Testis (tissue), 3 donors: ENCODE data around the gene XG. TPM values are rescaled to one million over a fixed set of nuclear protein-coding genes. Genes with fewer than 3 reads are reported as not detected.
"Not testable (repeated sequence)": the region's sequence is repeated elsewhere in the genome, so short reads cannot be mapped to it uniquely, and the experiment has no call there.

Experiments
- DNase-seq: peaks from one replicate; pipeline ENCODE4 v3.0.0-alpha.2; 2019
- H3K27ac ChIP-seq, 2 donors: fragments of 200-600 bp; sonication (generic); one replicate each; pipeline ENCODE4 v1.5.1; 2019
- H3K27me3 ChIP-seq: fragments of 200-600 bp; sonication (generic); one replicate; pipeline ENCODE4 v1.5.1; 2019
- H3K36me3 ChIP-seq: fragments of 200-600 bp; sonication (generic); one replicate; pipeline ENCODE4 v1.5.1; 2017; ENCODE audit warnings: low read depth; ENCODE audit errors: missing control alignments
- H3K4me1 ChIP-seq: fragments of 200-600 bp; sonication (generic); one replicate; pipeline ENCODE4 v1.5.1; 2019
- H3K4me3 ChIP-seq, 2 donors: fragments of 200-600 bp; sonication (generic); one replicate each; pipeline ENCODE4 v1.5.1; 2017 to 2019
- H3K9me3 ChIP-seq: fragments of 200-600 bp; sonication (generic); one replicate; pipeline ENCODE4 v1.5.1; 2017
- POLR2A ChIP-seq: fragments of 450-650 bp; IDR thresholded peaks from one replicate; pipeline ENCODE4 v1.6.1; 2017; ENCODE audit warnings: antibody characterized with exemption, mild to moderate bottlenecking, moderate library complexity
- WGBS, 2 donors: methylation state at CpG; one replicate each; pipeline ENCODE4 v1.1.5; 2018; 5-methylcytosine and 5-hydroxymethylcytosine counted together
- intact Hi-C: fragments of 100-400 bp; cut with DNase I; formaldehyde crosslinking; loops from one replicate; pipeline ENCODE4 v1.15.1; 2023; ENCODE audit warnings: low total_unique reads
- polyA plus RNA-seq: library from polyadenylated mRNA; stranded (reverse); fragments of 350-450 nt; fragmentation: Illumina TruSeq; extraction: RNeasy Lipid Tissue Mini Kit (QIAGEN cat#74804); gene quantifications from one replicate; pipeline ENCODE4 v1.2.3, GENCODE V29; 2014; ENCODE audit warnings: low read depth, low replicate concordance; ENCODE audit not compliant: insufficient read depth
- total RNA-seq, 2 donors: library from RNA; depleted of rRNA; stranded (reverse); fragments of >200 nt; gene quantifications; one replicate each; pipeline ENCODE4 v1.2.3, GENCODE V29; 2016
- TF ChIP-seq, protein P1 (sequence below), 3 experiments: fragments of 450-650 bp in 2 of 3; fragments of 200-600 bp in 1 of 3; sonication (generic) in 1 of 3; IDR thresholded peaks; one replicate each; pipeline ENCODE4 v1.5.1; 2016 to 2019; ENCODE audit warnings: antibody characterized with exemption in 3 of 3, mild to moderate bottlenecking in 2 of 3, moderate library complexity in 1 of 3

The XG gene
- total and polyA plus RNA-seq, 3 donors from 2014 or later = 0.19 to 0.88 (median 0.63) TPM

DNA sequence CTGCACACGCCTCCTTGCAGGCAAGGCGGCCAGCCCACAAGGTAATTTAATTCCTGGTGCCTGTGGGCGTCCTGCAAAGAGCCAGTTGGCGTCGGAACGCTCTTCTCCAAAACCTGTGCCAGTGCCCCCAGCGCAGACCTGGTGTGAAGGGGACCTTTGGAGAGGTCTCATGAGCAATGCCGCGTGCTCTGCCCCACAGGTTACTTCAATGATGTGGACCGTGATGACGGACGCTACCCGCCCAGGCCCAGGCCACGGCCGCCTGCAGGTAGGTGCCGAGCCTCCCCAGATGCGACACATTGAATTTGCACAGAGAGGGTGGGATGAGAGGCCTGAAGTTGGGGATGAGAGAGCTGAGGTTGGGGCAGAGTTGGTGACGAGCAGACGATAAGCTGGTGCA lies 42.5 kb downstream of the XG start:
- WGBS, 2 donors = 89 to 99% methylated on average over 5 to 9 of the region's 19 CpGs

DNA sequence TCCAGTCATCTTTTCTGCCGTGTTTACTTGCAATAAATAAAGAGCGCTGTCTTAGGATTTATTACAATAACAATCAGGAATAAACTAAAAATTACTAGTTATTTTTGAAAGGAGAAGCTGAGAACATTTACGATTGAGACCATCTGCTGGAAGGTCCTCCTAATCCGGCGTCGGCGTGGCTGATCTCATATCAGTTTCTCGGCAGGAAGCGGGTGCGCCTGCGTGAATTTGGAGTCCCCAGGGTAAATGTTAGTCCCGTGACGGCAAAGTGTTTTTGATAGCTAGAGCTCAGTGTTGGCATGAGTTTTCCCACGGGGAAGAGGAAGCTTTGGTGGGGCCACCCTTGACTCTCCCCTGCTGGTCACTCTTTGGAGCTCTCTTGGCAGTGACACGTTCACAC lies 45.0 kb downstream of the XG start:
- whole genome bisulfite sequencing, 2 donors = 58 to 81% methylated on average over 13 to 14 of the region's 15 CpGs
- H3K9me3 ChIP-seq, H3K36me3 ChIP-seq, intact Hi-C loops, H3K27me3 ChIP-seq, H3K4me1 ChIP-seq, H3K4me3 ChIP-seq, H3K27ac ChIP-seq, DNase-seq: not testable (repeated sequence)

More for the DNA sequence above, 42.5 kb downstream of the XG start:
- no peak overlapping the region for H3K27ac ChIP-seq
- no peaks in the 10 kb centered on the region for H3K9me3 ChIP-seq
- no peaks in the 10 kb centered on the region for H3K27me3 ChIP-seq
- DNase-seq = no peak
- TF ChIP-seq, protein P1, sequence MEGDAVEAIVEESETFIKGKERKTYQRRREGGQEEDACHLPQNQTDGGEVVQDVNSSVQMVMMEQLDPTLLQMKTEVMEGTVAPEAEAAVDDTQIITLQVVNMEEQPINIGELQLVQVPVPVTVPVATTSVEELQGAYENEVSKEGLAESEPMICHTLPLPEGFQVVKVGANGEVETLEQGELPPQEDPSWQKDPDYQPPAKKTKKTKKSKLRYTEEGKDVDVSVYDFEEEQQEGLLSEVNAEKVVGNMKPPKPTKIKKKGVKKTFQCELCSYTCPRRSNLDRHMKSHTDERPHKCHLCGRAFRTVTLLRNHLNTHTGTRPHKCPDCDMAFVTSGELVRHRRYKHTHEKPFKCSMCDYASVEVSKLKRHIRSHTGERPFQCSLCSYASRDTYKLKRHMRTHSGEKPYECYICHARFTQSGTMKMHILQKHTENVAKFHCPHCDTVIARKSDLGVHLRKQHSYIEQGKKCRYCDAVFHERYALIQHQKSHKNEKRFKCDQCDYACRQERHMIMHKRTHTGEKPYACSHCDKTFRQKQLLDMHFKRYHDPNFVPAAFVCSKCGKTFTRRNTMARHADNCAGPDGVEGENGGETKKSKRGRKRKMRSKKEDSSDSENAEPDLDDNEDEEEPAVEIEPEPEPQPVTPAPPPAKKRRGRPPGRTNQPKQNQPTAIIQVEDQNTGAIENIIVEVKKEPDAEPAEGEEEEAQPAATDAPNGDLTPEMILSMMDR (IDR thresholded peaks at IDR 0.05) = no peak
- no peak for TF ChIP-seq POLR2A
- H3K4me1 ChIP-seq = no peaks in the 10 kb centered on the region
- intact Hi-C loops = no loop called here
- H3K36me3 ChIP-seq = no peaks in the 10 kb centered on the region
- H3K4me3 ChIP-seq = no peak overlapping the region

DNA sequence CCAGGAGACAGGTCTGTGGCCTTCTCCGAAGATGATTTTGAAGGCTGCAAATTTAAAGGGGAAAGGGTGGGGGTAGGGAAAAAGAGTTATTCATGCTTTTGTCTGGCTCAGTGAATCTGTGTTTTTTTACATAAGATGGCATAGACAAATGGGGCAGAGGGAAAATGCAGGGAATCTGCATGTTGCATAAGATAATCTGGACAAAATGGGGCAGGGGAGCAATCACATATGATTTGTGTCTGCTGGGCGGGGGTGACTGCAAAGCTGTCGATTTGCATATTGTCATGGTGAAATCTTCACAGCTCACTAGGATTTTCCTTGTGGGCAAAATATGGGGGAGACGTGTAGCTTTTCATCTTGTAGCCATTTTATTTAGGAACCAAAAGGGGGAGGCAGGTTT lies 47.5 kb downstream of the XG start:
- Histone ChIP-seq H3K36me3 (no peaks in the 10 kb centered on the region), H3K4me3 (no peak overlapping the region), H3K9me3 (no peaks in the 10 kb centered on the region), H3K4me1 (no peaks in the 10 kb centered on the region), H3K27me3 (no peaks in the 10 kb centered on the region), H3K27ac (no peak overlapping the region)
- TF ChIP-seq, protein P1 (IDR thresholded peaks at IDR 0.05) = no peak
- no peak for TF ChIP-seq POLR2A
- intact Hi-C loops = no loop called here
- WGBS, 2 donors = 70 to 82% methylated on average over 3 to 4 of the region's 4 CpGs
- DNase-seq = no peak

DNA sequence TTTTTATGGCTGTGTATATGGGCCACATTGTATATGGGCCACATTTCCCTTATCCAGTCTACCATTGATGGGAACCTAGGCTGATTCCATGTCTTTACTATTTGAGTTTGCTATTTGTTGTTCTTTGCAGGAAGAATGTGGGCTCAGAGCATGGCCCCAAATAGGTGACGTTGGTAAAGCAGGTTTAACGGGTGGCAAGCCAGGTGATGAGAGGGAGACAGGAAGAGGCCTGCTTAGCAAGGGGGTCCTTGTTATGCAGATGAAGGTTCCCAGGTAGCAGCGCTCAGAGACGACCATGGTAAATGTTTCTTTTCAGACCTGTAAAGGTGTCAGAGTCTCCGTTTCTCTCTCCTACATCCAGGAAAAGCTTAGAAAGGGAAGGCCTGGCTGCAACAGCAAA lies 48.1 kb downstream of the XG start:
- H3K27me3 ChIP-seq, H3K4me1 ChIP-seq, intact Hi-C loops, DNase-seq, H3K9me3 ChIP-seq, H3K36me3 ChIP-seq, H3K27ac ChIP-seq, H3K4me3 ChIP-seq: not testable (repeated sequence)
- 83 to 96% methylated on average over 5 of the region's 5 CpGs for WGBS, 2 donors

DNA sequence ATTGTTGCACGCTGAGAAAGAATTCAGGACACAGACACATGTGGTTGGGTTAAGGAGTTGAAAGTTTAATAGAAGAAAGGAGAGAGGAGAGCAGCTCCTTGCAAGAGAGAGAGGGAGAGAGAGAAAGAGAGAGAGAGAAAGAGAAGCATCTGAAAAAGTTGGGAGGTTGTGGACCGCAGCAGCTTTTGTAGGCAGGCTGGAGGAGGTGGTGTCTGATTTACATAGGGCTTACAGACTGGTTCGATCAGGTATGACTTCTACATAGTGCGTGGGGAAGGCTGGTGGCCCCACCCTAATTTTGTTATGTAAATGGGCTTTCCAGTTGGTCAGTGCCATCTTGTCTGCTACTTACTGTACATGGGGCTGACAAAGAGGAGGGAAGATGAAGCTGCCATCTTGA lies 49.4 kb downstream of the XG start:
- Histone ChIP-seq H3K27ac (no peak overlapping the region), H3K4me3 (no peak overlapping the region), H3K9me3 (no peaks in the 10 kb centered on the region), H3K4me1 (no peaks in the 10 kb centered on the region), H3K36me3 (no peaks in the 10 kb centered on the region), H3K27me3 (no peaks in the 10 kb centered on the region)
- no peak for DNase-seq
- WGBS, 2 donors = 74 to 82% methylated on average over 4 of the region's 4 CpGs
- intact Hi-C loops = no loop called here
- TF ChIP-seq, protein P1 (IDR thresholded peaks at IDR 0.05) = no peak
- TF ChIP-seq POLR2A = no peak

DNA sequence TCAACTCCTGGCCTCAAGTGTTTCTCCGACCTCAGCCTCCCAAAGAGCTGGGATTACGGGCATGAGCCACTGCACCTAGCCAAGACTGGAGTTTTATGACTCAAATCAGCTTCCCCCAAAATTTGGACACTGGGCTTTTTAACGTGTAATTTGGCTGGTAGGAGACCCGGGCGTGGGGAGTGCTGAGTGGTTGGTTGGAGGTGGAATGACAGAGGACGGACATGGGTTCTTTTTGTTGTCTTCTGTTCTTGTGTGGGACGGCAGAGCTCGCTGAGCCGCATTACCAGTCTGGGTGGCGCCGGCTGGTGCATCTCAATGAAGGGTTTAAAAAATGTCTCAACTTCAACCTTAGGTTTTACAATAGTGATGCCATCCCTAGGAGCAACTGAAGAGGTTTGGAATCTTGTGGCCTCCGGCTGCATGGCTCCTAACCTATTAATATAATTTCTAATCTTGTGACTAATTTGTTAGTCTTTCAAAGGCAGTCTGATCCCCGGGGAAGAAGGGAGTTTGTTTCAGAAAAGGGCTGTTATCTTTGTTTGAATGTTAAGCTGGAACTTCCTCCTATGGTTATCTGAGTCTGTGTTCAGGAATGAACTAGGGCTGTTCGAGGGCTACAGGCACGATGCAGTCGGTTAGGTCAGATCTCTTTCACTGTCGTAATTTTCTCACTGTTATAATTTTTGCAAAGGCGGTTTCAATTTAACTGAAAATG lies 50.7 kb downstream of the XG start:
- H3K4me3 ChIP-seq, intact Hi-C loops, H3K36me3 ChIP-seq, H3K27ac ChIP-seq, DNase-seq, H3K9me3 ChIP-seq, H3K27me3 ChIP-seq, H3K4me1 ChIP-seq: not testable (repeated sequence)
- WGBS, 2 donors = 51 to 55% methylated on average over 11 to 18 of the region's 18 CpGs

DNA sequence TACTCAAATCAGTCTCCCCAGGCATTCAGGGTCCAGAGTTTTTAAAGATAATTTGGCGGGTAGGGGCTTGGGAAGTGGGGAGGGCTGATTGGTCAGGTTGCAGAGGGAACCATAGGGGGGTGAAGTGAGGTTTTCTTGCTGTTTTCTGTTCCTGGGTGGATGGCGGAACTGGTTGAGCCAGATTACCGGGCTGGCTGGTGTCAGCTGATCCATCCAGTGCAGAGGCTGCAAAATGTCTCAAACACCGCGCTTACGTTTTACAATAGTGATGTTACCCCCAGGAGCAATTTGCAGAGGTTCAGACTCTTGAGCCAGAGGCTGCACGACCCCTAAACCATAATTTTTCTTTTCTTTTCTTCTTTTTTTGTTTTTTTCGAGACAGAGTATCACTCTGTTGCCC lies 51.6 kb downstream of the XG start:
- H3K36me3 ChIP-seq, H3K27me3 ChIP-seq, intact Hi-C loops, H3K9me3 ChIP-seq, H3K4me3 ChIP-seq, DNase-seq, H3K27ac ChIP-seq, H3K4me1 ChIP-seq: not testable (repeated sequence)
- 81 to 88% methylated on average over 1 to 8 of the region's 8 CpGs for WGBS, 2 donors

DNA sequence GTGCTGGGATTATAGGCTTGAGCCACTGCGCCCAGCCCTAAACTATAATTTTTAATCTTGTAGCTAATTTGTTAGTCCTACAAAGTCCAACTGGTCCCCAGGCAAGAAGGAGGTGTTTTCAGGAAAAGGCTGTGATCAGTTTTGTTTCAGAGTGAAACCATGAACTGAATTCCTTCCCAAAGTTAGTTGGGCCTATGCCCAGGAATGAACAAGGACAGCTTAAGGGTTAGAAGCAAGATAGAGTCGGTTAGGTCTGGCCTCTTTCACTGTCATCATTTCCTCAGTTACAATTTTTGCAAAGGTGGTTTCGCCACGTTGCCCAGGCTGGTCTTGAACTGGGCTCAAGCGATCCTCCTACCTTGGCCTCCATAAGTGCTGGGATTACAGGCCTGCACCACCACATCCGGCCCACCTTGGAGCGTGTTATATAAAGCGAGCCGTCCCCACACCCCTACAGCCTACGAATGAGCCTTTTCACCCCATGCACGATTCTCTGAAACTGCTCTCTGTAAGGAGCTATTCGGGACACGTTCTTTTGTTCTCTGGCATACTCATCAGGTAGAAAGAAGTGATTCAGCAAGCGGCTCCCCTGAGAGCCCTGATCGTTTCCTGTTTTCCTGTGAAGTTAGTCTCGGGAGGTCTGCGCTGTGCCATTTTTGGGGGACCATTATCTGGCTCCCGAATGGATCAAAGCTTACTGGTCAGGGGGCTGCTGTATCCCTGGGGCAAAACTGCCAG lies 52.4 kb downstream of the XG start:
- DNase-seq = not testable (repeated sequence)

DNA sequence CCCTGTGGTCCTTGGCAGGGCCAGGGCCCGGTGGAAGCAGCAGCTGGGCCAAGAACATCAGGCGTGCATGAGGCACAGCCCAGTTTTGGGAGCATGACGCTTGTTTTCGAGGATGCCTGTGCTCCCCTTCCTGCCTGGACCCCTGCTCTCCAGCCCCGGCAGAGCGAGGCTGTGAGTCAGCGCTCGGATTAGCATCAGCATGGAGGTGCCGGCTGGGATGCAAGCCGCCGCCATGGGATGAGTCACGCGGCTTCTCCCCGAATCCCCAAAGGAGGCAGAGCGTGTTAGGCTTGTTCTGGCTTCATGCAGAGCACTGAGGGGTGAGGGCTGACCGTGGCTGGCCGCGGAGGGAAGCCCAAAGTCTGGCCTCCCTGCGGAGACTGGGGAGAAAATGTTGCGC lies 53.0 kb downstream of the XG start:
- H3K9me3 ChIP-seq, intact Hi-C loops: not testable (repeated sequence)
- H3K27ac ChIP-seq = peak overlapping the region in 1 of 2 donors; percentile 36

More for the DNA sequence above, 52.4 kb downstream of the XG start:
- H3K9me3 ChIP-seq, H3K4me1 ChIP-seq, H3K36me3 ChIP-seq, H3K27me3 ChIP-seq, intact Hi-C loops, H3K4me3 ChIP-seq: not testable (repeated sequence)
- H3K27ac ChIP-seq = peak overlapping the region in 1 of 2 donors; percentile 36
- 34 to 68% methylated on average over 6 to 13 of the region's 18 CpGs for WGBS, 2 donors

More for the DNA sequence above, 53.0 kb downstream of the XG start:
- not testable (repeated sequence) for H3K4me3 ChIP-seq, H3K36me3 ChIP-seq, H3K27me3 ChIP-seq, H3K4me1 ChIP-seq
- 81% methylated on average over 9 of the region's 20 CpGs; no CpG with 5 or more reads in 1 of the 2 donors for WGBS, 2 donors
- DNase-seq = peak; percentile 28
